A673 (cell line): ENCODE results near the gene TPRKB.

Experiments
- EZH2 ChIP-seq: fragments of 200-600 bp; sonication (generic); IDR thresholded peaks from 2 replicates; pipeline ENCODE4 v1.6.1; 2017; ENCODE audit warnings: borderline replicate concordance, low read depth, mild to moderate bottlenecking, mixed read lengths, antibody characterized with exemption, low read length; ENCODE audit not compliant: poor library complexity, severe bottlenecking
- TF ChIP-seq, protein P1 (sequence below): fragments of 300-800, 200-600 bp; sonication (generic); conservative IDR thresholded peaks from 2 replicates; pipeline ENCODE4 v1.5.1; 2017; ENCODE audit warnings: low read depth, mild to moderate bottlenecking, antibody characterized with exemption, low read length, moderate library complexity, mixed read lengths

DNA sequence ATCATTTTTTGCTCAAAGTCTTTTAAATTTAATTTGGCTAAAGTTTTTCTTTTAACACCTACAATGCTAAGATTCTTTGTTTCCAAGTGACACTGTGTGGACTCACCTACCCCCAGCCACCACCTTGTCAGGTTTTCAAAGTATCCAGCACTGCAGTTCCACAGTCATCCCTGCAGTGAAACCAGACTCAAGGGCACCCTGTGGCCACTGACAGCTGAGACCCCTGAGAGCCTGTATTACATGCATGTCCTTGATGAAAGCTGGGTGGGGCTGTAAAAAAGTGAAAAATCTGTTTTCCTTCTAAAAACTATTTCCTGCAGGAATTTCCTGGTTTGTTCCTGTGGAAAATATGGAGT, 19.9 kb downstream of the TPRKB start:
- TF ChIP-seq, protein P1, sequence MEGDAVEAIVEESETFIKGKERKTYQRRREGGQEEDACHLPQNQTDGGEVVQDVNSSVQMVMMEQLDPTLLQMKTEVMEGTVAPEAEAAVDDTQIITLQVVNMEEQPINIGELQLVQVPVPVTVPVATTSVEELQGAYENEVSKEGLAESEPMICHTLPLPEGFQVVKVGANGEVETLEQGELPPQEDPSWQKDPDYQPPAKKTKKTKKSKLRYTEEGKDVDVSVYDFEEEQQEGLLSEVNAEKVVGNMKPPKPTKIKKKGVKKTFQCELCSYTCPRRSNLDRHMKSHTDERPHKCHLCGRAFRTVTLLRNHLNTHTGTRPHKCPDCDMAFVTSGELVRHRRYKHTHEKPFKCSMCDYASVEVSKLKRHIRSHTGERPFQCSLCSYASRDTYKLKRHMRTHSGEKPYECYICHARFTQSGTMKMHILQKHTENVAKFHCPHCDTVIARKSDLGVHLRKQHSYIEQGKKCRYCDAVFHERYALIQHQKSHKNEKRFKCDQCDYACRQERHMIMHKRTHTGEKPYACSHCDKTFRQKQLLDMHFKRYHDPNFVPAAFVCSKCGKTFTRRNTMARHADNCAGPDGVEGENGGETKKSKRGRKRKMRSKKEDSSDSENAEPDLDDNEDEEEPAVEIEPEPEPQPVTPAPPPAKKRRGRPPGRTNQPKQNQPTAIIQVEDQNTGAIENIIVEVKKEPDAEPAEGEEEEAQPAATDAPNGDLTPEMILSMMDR, result no peak
- TF ChIP-seq EZH2, result no peak
